ENCODE data around the gene BNC2.

Gene BNC2

GRCh38 chr9:16811987-16812685 lies 58.3 kb downstream of the BNC2 start:
- no peak for DNase-seq

GRCh38 chr9:16809912-16810610 lies 60.4 kb downstream of the BNC2 start:
- no peak for DNase-seq

GRCh38 chr9:16806674-16807073 lies 63.8 kb downstream of the BNC2 start:
- no peak for DNase-seq

- DNase-seq: no peak
Measured at GRCh38 chr9:16803648-16804047, 66.8 kb downstream of the BNC2 start.

GRCh38 chr9:16801871-16802466 lies 68.5 kb downstream of the BNC2 start:
- no peak for DNase-seq

- DNase-seq: no peak
Measured at GRCh38 chr9:16796304-16796825, 74.1 kb downstream of the BNC2 start.

- no peak for DNase-seq
Measured at GRCh38 chr9:16794871-16795639, 75.4 kb downstream of the BNC2 start.

GRCh38 chr9:16794103-16794502 lies 76.4 kb downstream of the BNC2 start:
- DNase-seq: no peak

GRCh38 chr9:16787724-16788123 lies 82.7 kb downstream of the BNC2 start:
- DNase-seq: no peak

GRCh38 chr9:16784002-16784401 lies 86.5 kb downstream of the BNC2 start:
- no peak for DNase-seq

GRCh38 chr9:16782490-16782889 lies 88.0 kb downstream of the BNC2 start:
- no peak for DNase-seq

GRCh38 chr9:16775330-16775729 lies 95.1 kb downstream of the BNC2 start:
- DNase-seq: no peak

- DNase-seq: no peak
Measured at GRCh38 chr9:16773617-16774016, 96.9 kb downstream of the BNC2 start.

GRCh38 chr9:16773116-16773515 lies 97.4 kb downstream of the BNC2 start:
- no peak for DNase-seq

- DNase-seq: no peak
Measured at GRCh38 chr9:16771356-16771755, 99.1 kb downstream of the BNC2 start.

- DNase-seq: no peak
Measured at GRCh38 chr9:16769291-16769690, 101.2 kb downstream of the BNC2 start.

GRCh38 chr9:16768816-16769215 lies 101.7 kb downstream of the BNC2 start:
- no peak for DNase-seq

- no peak for DNase-seq
Measured at GRCh38 chr9:16767366-16767765, 103.1 kb downstream of the BNC2 start.

- no peak for DNase-seq
Measured at GRCh38 chr9:16763946-16764345, 106.5 kb downstream of the BNC2 start.

GRCh38 chr9:16755467-16756160 lies 114.9 kb downstream of the BNC2 start:
- DNase-seq: no peak

GRCh38 chr9:16754662-16755061 lies 115.8 kb downstream of the BNC2 start:
- DNase-seq: no peak

GRCh38 chr9:16753256-16753655 lies 117.2 kb downstream of the BNC2 start:
- DNase-seq: no peak

GRCh38 chr9:16752601-16753000 lies 117.9 kb downstream of the BNC2 start:
- DNase-seq: no peak
